GM19025 (cell line): ENCODE data around the gene TXNRD3.
"Not testable (repeated sequence)": the region's sequence is repeated elsewhere in the genome, so short reads cannot be mapped to it uniquely, and the experiment has no call there.

ENCODE experiments used
- ATAC-seq: cut with Tn5 transposase; IDR thresholded peaks from one replicate; pipeline ENCODE4 v1.9.1; 2021; ENCODE audit warnings: mild to moderate bottlenecking, low read depth, moderate library complexity; ENCODE audit not compliant: unreplicated experiment

The TXNRD3 gene

DNA sequence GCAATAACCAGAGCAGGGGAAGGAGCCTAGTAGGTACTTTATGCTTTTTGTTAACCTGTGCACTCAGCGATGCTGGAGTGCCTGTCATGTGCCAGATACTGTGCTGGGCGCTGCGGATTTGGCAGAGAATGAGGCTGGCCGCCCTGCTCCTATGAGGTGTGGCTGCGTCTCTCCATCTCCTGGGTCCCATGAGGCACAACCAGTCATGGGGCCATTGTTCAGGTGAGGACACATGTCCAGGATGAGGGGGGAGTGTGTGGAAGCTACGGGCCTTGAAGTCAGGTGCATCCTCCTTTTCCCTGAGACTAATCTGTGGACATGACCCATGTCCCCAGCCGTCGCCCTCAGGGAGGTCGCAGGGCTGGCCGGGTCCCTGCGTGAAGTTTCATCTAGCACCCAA, 963 bp upstream of the TXNRD3 start:
- no peak for ATAC-seq

DNA sequence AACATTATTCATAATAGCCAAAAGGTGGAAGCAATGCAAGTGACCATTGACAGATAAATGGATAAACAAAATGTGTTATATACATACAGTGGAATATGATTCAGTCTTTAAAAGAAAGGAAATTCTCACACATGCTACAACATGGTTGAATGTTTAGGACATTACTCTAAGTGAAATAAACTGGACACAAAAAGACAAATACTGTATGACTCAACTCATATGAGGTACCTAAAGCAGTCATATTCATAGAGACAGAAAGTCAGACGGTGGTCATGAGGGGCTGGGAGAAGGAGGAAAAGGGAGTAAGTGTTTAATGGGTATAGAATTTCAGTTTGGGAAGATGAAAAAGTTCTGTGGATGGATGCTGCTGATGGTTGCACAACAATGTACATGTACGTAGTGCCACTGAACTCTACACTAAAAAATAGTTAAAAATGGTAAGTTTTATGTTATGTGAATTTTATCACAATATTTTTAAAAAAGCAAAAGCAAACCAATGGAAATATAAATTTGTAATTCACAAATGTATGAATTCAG, 5.3 kb downstream of the TXNRD3 start:
- no peak for ATAC-seq

GRCh38 chr3:126646674-126647073, 8.2 kb downstream of the TXNRD3 start:
- ATAC-seq, result no peak

- ATAC-seq, result no peak
Measured at GRCh38 chr3:126644615-126645014, 10.3 kb downstream of the TXNRD3 start.

GRCh38 chr3:126638790-126639189, 16.1 kb downstream of the TXNRD3 start:
- ATAC-seq, result no peak

DNA sequence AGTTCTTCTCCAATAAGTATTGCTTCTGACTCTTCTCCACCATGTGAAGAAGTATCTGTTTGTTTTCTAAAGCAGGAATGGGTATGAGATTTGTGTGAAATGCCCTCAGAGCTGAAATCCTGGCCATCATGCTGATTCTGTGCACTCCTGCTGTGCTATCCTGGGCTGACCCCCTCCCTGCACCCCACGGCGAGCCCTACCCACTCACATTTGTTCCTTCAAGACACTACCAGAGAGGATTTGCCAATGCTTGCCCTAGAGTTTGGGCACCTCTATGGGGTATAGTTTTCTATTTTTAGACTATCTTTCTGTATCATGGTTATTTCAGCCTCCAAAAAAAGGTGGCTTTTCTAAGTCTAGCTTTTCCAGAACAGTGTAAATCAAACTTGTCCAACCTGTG, 18.5 kb downstream of the TXNRD3 start:
- ATAC-seq, result no peak

DNA sequence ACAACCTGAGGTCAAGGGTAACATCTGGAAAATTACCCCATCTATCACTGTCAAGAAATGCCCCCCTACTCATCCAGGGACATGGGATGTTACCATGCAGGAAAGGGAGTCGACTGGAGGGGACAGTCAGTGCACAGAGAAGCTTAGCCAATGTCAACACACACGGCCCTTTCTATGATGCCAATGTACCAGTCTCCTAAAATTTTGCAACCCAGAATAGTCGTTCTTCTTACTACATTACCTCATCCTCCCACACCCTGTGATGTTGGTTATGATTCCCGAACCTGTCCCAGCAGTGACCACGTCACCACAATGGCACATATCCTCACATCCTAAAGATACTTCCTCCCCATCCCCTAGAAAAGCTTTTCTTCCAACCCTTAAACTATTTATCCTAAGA, 20.1 kb downstream of the TXNRD3 start:
- ATAC-seq, result no peak

DNA sequence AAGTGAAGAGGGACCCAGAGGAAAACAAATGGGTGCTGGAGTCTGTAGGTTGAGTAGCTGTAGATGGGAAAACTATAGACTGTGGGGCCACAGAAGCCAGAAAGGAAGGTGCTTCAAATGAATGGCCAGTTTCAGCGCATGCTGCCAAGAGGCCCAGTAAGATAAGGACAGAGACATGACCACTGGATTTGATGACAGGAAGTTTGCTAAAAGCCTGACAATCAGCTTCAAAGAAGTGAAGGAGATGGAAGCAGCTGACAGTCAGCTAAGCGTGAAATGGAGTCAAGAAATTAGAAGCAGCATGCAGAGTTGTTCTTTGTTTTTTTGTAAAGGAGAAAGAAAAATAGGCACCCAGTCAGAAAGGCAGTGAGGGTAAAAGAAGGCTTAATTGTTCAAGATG, 24.9 kb downstream of the TXNRD3 start:
- no peak for ATAC-seq

DNA sequence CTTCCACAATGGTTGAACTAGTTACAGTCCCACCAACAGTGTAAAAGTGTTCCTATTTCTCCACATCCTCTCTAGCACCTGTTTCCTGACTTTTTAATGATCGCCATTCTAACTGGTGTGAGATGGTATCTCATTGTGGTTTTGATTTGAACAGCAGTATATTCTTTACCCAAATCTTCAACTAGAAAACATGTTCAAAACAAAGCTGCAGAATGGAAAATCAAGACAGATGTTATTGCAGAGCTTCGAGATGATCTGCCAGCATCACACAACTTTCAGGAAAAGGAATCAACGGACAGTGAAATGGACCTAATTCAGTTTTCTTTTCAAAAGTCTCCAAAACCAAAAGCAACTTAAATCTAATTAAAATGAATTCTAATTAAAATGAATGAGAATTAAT, 29.2 kb downstream of the TXNRD3 start:
- not testable (repeated sequence) for ATAC-seq

GRCh38 chr3:126622694-126623093, 32.2 kb downstream of the TXNRD3 start:
- ATAC-seq, result no peak

- no peak for ATAC-seq
Measured at GRCh38 chr3:126621627-126622345, 33.1 kb downstream of the TXNRD3 start.

DNA sequence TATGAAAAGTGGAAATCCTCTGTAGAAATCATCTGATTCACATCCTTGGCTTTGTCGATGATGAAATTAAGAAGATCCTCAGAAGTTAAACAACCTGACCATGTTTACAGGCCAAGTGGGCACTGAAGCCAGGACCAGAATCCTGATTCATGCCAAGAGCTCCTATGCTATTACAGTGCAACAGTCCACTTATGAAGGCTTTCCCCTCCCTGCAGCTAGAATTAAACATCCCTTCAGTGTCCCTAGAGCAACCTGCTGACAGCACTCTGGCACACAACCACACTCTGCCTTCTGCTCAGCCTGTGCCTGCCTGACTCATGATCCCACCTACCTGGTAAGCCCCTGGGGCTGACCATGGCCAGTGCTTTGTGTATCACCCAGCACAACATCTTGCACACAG, 33.8 kb downstream of the TXNRD3 start:
- no peak for ATAC-seq

DNA sequence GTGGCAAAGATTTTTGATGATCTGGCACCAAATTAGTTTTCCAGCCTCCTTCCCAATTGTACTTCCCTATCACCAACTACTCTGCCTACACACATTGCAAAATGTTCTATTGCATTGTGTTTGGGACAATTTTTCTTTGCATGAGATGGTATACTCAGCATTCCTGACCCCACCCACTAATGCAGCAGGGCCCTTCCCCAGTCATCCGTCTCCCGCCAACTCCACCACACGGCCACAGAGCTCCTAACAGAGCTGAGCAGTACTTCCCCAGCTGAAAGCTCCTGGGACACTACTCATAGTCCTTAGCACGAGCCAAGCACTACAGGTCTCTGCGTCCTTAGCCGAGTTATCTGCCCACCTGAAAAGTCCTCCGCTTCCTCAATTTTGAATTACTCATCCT, 34.2 kb downstream of the TXNRD3 start:
- no peak for ATAC-seq

DNA sequence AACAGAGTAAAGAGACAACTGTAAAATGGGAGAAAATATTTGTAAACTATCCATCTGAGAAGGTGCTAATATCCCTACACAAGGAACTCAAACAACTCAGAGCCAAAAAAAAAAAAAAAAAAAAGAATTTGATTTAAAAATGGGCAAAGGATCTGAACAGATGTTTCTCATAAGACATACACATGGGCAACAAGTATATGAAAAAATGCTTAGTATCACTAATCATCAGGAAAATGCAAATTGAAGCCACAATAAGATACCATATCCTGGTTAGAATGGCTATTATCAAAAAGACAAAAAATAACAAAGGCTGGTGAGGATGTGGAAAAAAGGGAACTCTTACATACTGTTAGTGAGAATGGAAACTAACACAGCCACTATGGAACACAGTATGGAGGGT, 36.2 kb downstream of the TXNRD3 start:
- ATAC-seq, result no peak

GRCh38 chr3:126618021-126618420, 36.9 kb downstream of the TXNRD3 start:
- no peak for ATAC-seq

DNA sequence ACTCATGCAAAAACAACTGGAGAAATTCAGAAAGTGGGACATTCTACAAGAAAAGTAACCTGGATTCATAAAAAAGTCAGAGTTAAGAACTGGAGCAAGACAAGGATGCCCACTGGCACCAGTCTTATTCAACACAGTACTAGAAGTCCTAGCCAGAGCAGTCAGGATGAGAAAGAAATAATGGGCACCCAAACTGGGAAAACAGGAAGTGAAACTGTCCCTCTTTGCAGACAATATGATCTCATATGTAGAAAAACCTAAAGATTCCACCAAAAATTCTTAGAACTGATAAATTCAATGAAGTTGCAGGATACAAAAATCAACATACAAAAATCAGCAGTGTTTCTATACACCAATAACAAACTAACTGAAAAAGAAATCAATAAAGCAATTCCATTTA, 37.4 kb downstream of the TXNRD3 start:
- no peak for ATAC-seq

- no peak for ATAC-seq
Measured at GRCh38 chr3:126616931-126617330, 38.0 kb downstream of the TXNRD3 start.

GRCh38 chr3:126613479-126614188, 41.3 kb downstream of the TXNRD3 start:
- ATAC-seq, result no peak

GRCh38 chr3:126612479-126613205, 42.3 kb downstream of the TXNRD3 start:
- no peak for ATAC-seq

DNA sequence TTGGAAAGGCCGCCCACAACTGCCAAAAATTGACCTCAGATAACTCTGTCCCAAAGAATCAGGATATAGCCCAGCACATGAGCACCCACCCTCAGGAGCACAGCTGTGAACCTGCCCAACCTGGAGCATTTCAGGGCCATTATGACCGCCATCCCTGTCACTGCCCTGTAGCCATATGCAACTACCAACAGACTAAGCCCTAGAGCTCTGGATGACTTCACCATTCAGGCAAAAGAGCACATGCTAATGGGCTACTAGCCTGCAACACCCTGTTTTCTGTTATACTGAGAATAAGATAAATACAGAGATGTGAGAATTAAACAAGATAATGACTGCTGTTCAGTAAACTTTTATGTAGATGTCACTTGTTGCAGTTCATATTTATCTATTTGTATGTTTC, 45.0 kb downstream of the TXNRD3 start:
- ATAC-seq, result no peak

- no peak for ATAC-seq
Measured at GRCh38 chr3:126607214-126607908, 47.6 kb downstream of the TXNRD3 start.
